ENCODE results near the gene LDB2.

DNA sequence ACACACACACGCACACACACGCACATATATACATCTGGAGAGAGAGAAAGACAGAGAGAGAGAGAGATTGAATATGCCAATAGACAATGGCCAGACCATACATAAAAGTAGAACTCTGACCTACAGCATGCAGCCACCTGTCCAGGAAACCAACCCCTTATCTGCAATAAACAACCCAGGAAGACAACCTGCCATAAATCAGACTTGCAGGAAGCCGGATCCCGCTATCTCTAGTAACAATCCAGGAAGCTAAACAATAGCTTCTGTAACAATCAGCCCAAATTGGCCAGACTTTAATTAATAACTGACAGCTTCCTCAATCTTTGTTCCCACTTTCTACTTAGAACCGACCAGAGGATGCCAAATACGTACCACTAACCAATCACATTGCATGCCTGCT, 173.2 kb downstream of the LDB2 start:
- TF ChIP-seq EP300 (IDR thresholded peaks at IDR 0.05; ENCODE audit: borderline replicate concordance): no peak
- TF ChIP-seq EGR1 (IDR thresholded peaks at IDR 0.05): no peak
- no peak for TF ChIP-seq USF1 (IDR thresholded peaks at IDR 0.05)
- no peak for TF ChIP-seq TEAD4 (IDR thresholded peaks at IDR 0.05)
- TF ChIP-seq ZBTB7A (IDR thresholded peaks at IDR 0.05; ENCODE audit: low read depth): no peak
- no peak for TF ChIP-seq MAX (IDR thresholded peaks at IDR 0.05)
- no peak for TF ChIP-seq CREB1 (IDR thresholded peaks at IDR 0.05; ENCODE audit: low read depth)
- no peak for TF ChIP-seq REST (IDR thresholded peaks at IDR 0.05; ENCODE audit: low read depth)
